K562 (cell line): ENCODE results near the gene RBM7. TPM values are rescaled to one million over a fixed set of nuclear protein-coding genes. Genes with fewer than 3 reads are reported as not detected.

ENCODE experiments used
- ARHGAP35 ChIP-seq: fragments of 450-650 bp; IDR thresholded peaks from 2 replicates; pipeline ENCODE4 v1.6.1; 2018; ENCODE audit not compliant: partially characterized antibody
- CREM ChIP-seq: IDR thresholded peaks from 2 replicates; pipeline ENCODE4 v1.6.1; 2014; ENCODE audit warnings: antibody characterized with exemption, low read depth
- ELF2 ChIP-seq: fragments of 250-450 bp; sonication (Bioruptor Pico); IDR thresholded peaks from 2 replicates; pipeline ENCODE4 v1.5.0; 2021; ENCODE audit warnings: mild to moderate bottlenecking
- FOXJ3 ChIP-seq: sonication (generic); formaldehyde crosslinking; IDR thresholded peaks from 2 replicates; pipeline ENCODE4 v1.4.0; 2020; ENCODE audit warnings: mild to moderate bottlenecking, missing genetic modification reagents
- HDAC3 ChIP-seq: fragments of 450-650 bp; IDR thresholded peaks from 2 replicates; pipeline ENCODE4 v1.6.1; 2018; ENCODE audit warnings: borderline replicate concordance, mild to moderate bottlenecking, moderate library complexity; ENCODE audit not compliant: partially characterized antibody
- HDAC6 ChIP-seq: IDR thresholded peaks from 2 replicates; pipeline ENCODE4 v1.6.1; 2012; ENCODE audit warnings: low read depth, mild to moderate bottlenecking, control low read depth, inconsistent platforms, low read length, moderate library complexity
- TAF9B ChIP-seq: fragments of 450-650 bp; IDR thresholded peaks from 2 replicates; pipeline ENCODE4 v1.6.1; 2018; ENCODE audit warnings: mild to moderate bottlenecking; ENCODE audit not compliant: partially characterized antibody
- ZNF165 ChIP-seq: fragments of 250-450 bp; sonication (Bioruptor Pico); IDR thresholded peaks from 2 replicates; pipeline ENCODE4 v1.4.0; 2020; ENCODE audit warnings: borderline replicate concordance
- polyA plus RNA-seq, 8 experiments: library from polyadenylated mRNA; depleted of rRNA in 4 of 8; stranded (reverse) in 5 of 8; unstranded in 3 of 8; fragments of >200 nt; fragmentation: Nextera tagmentation in 2 of 8; fragmentation: Illumina TruSeq in 1 of 8; extraction: Ambion mirVana in 2 of 8; extraction: Trizol in 1 of 8; gene quantifications; 2 replicates each; pipeline versions ENCODE4 v1.2.1 to v1.2.3, GENCODE V29; 2011 to 2014; ENCODE audit warnings: inconsistent platforms in 1 of 8, missing spikeins in 1 of 8
- total RNA-seq, 7 experiments: library from RNA; depleted of rRNA in 6 of 7; stranded (reverse); fragments of >200 nt in 6 of 7; fragmentation: Illumina TruSeq in 2 of 7; extraction: Trizol in 2 of 7; gene quantifications; 2 replicates each; pipeline versions ENCODE4 v1.2.1 to v1.2.3, GENCODE V29; 2011 to 2021; ENCODE audit warnings: low replicate concordance in 1 of 7
- TF ChIP-seq, protein P1 (sequence below): sonication (generic); formaldehyde crosslinking; IDR thresholded peaks from 2 replicates; pipeline ENCODE4 v1.8.1; 2023; ENCODE audit warnings: missing genetic modification reagents, mild to moderate bottlenecking, borderline replicate concordance
- TF ChIP-seq, protein P2 (sequence below): fragments of 200-400 bp; formaldehyde crosslinking; IDR thresholded peaks from 2 replicates; pipeline ENCODE4 v1.6.1; 2017; ENCODE audit warnings: mild to moderate bottlenecking, low read depth, low read length, moderate library complexity
- TF ChIP-seq, protein P3 (sequence below): fragments of 450-650 bp; conservative IDR thresholded peaks from 2 replicates; pipeline ENCODE4 v1.6.1; 2016; ENCODE audit warnings: missing genetic modification characterization, low read depth, mild to moderate bottlenecking, missing compliant biosample characterization, moderate library complexity

The RBM7 gene
- total and polyA plus RNA-seq, 9 of the 15 experiments (the other 6 are each of a cell fraction or from before 2014, with no cell fraction given), result 26.0 to 76.8 (median 49.6) TPM

DNA sequence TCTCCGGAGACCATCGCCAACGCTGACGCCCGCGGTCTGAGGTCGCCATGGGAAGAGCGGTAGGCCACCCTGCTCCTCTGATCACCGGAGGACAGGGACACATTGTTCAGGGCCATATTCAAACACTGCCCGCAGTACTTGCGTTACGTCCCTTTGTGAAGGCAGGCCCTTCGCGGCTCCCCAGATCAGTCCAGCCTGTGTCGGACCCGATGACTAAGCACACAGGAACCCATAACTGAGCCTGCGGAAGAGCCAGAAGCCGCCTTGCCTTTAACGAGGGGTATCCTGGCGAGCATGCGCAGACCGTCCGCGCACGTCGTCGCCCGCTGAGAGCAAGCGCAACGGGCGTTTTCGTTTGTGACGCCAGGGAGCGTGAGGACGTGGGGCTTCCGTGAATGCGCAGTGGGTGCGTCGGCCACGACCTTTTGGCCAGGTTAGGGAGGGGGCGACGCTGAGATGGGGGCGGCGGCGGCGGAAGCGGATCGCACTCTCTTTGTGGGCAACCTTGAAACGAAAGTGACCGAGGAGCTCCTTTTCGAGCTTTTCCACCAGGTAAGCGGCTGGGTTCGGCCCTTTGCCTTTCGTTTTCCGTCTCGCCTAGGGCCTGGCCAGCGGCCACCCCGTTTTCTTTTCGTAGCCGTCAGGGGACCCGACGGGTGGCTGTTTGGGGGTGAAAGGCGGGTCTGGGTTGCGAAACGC, at the start of gene RBM7, which contains the start of gene C11orf71 (continued):
- TF ChIP-seq, protein P1, sequence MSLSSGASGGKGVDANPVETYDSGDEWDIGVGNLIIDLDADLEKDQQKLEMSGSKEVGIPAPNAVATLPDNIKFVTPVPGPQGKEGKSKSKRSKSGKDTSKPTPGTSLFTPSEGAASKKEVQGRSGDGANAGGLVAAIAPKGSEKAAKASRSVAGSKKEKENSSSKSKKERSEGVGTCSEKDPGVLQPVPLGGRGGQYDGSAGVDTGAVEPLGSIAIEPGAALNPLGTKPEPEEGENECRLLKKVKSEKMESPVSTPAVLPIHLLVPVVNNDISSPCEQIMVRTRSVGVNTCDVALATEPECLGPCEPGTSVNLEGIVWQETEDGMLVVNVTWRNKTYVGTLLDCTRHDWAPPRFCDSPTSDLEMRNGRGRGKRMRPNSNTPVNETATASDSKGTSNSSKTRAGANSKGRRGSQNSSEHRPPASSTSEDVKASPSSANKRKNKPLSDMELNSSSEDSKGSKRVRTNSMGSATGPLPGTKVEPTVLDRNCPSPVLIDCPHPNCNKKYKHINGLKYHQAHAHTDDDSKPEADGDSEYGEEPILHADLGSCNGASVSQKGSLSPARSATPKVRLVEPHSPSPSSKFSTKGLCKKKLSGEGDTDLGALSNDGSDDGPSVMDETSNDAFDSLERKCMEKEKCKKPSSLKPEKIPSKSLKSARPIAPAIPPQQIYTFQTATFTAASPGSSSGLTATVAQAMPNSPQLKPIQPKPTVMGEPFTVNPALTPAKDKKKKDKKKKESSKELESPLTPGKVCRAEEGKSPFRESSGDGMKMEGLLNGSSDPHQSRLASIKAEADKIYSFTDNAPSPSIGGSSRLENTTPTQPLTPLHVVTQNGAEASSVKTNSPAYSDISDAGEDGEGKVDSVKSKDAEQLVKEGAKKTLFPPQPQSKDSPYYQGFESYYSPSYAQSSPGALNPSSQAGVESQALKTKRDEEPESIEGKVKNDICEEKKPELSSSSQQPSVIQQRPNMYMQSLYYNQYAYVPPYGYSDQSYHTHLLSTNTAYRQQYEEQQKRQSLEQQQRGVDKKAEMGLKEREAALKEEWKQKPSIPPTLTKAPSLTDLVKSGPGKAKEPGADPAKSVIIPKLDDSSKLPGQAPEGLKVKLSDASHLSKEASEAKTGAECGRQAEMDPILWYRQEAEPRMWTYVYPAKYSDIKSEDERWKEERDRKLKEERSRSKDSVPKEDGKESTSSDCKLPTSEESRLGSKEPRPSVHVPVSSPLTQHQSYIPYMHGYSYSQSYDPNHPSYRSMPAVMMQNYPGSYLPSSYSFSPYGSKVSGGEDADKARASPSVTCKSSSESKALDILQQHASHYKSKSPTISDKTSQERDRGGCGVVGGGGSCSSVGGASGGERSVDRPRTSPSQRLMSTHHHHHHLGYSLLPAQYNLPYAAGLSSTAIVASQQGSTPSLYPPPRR (CRISPR knock-in tag), result peak; percentile 89; the same call in 1 of the 2 replicates
- TF ChIP-seq ELF2 (CRISPR knock-in tag), result peak; percentile 99
- TF ChIP-seq, protein P2, sequence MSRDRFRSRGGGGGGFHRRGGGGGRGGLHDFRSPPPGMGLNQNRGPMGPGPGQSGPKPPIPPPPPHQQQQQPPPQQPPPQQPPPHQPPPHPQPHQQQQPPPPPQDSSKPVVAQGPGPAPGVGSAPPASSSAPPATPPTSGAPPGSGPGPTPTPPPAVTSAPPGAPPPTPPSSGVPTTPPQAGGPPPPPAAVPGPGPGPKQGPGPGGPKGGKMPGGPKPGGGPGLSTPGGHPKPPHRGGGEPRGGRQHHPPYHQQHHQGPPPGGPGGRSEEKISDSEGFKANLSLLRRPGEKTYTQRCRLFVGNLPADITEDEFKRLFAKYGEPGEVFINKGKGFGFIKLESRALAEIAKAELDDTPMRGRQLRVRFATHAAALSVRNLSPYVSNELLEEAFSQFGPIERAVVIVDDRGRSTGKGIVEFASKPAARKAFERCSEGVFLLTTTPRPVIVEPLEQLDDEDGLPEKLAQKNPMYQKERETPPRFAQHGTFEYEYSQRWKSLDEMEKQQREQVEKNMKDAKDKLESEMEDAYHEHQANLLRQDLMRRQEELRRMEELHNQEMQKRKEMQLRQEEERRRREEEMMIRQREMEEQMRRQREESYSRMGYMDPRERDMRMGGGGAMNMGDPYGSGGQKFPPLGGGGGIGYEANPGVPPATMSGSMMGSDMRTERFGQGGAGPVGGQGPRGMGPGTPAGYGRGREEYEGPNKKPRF, result no peak
- peak; percentile 93 for TF ChIP-seq CREM
- TF ChIP-seq HDAC3, result no peak
- TF ChIP-seq FOXJ3, result no peak
- TF ChIP-seq TAF9B, result peak; percentile 86
- TF ChIP-seq HDAC6, result no peak
- no peak for TF ChIP-seq ARHGAP35
- TF ChIP-seq, protein P3, sequence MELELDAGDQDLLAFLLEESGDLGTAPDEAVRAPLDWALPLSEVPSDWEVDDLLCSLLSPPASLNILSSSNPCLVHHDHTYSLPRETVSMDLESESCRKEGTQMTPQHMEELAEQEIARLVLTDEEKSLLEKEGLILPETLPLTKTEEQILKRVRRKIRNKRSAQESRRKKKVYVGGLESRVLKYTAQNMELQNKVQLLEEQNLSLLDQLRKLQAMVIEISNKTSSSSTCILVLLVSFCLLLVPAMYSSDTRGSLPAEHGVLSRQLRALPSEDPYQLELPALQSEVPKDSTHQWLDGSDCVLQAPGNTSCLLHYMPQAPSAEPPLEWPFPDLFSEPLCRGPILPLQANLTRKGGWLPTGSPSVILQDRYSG, result peak; percentile 57; the same call in 1 of the 2 replicates
- TF ChIP-seq ZNF165 (CRISPR knock-in tag), result no peak
